Endothelial cell of umbilical vein (primary cell): Measurements from ENCODE around the gene CETN3.

Experiments
- EZH2 ChIP-seq: IDR thresholded peaks from 2 replicates; pipeline ENCODE4 v1.6.1; 2012; ENCODE audit warnings: borderline replicate concordance, low read depth, mild to moderate bottlenecking, moderate library complexity, low read length, inconsistent platforms; ENCODE audit not compliant: severe bottlenecking
- FOS ChIP-seq: IDR thresholded peaks from 2 replicates; pipeline ENCODE4 v1.6.1; 2011; ENCODE audit warnings: mild to moderate bottlenecking, low read length, moderate library complexity, borderline replicate concordance; ENCODE audit not compliant: insufficient read depth
- JUN ChIP-seq: IDR thresholded peaks from 2 replicates; pipeline ENCODE4 v1.6.1; 2011; ENCODE audit warnings: borderline replicate concordance, low read depth; ENCODE audit not compliant: insufficient read length, insufficient read depth
- MYC ChIP-seq: IDR thresholded peaks from one replicate; pipeline ENCODE4 v1.6.1; 2011; ENCODE audit warnings: mild to moderate bottlenecking, low read depth, low read length
- POLR2A ChIP-seq: IDR thresholded peaks from 2 replicates; pipeline ENCODE4 v1.6.1; 2012; ENCODE audit warnings: low read depth, mild to moderate bottlenecking, control low read depth, low read length
- POLR2AphosphoS5 ChIP-seq: IDR thresholded peaks from 2 replicates; pipeline ENCODE4 v1.6.1; 2012; ENCODE audit warnings: low read depth, mild to moderate bottlenecking, control low read depth, low read length, moderate library complexity; ENCODE audit not compliant: insufficient read depth
- TF ChIP-seq, protein P1 (sequence below): IDR thresholded peaks from 2 replicates; pipeline ENCODE4 v1.6.1; 2011; ENCODE audit not compliant: insufficient read depth, insufficient read length
- TF ChIP-seq, protein P2 (sequence below), 2 donors: IDR thresholded peaks; 1 replicate in 1 of 2; 2 replicates in 1 of 2; pipeline ENCODE4 v1.5.1; 2011; ENCODE audit warnings: low read length in 2 of 2, mild to moderate bottlenecking in 2 of 2, moderate library complexity in 2 of 2, control low read depth in 1 of 2, inconsistent platforms in 1 of 2, low read depth in 1 of 2; ENCODE audit not compliant: insufficient read depth in 1 of 2; ENCODE audit errors: extremely low read depth in 1 of 2

DNA sequence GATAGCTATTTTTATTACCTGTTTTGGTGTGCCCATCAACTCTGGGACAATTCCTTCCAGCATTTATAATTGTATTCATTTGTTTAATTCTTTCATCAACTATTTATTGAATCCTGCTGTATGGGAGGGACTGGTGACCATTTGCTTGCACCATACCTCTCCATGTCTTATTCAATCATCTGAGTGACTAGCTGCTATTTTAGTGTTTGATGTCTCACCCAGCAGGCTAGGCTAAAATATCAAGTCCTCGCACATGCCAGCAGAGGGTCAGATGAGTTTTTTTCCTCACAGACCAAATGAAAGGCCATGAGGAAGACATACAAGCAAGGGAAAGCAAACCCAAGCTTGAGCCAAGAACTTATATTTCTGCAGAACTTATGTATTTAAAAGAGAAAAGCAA, 63.9 kb downstream of the CETN3 start:
- TF ChIP-seq POLR2A (no peak), POLR2AphosphoS5 (no peak), EZH2 (no peak), JUN (no peak), FOS (no peak), MYC (no peak)
- TF ChIP-seq, protein P1, sequence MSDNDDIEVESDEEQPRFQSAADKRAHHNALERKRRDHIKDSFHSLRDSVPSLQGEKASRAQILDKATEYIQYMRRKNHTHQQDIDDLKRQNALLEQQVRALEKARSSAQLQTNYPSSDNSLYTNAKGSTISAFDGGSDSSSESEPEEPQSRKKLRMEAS, result no peak
- TF ChIP-seq, protein P2, sequence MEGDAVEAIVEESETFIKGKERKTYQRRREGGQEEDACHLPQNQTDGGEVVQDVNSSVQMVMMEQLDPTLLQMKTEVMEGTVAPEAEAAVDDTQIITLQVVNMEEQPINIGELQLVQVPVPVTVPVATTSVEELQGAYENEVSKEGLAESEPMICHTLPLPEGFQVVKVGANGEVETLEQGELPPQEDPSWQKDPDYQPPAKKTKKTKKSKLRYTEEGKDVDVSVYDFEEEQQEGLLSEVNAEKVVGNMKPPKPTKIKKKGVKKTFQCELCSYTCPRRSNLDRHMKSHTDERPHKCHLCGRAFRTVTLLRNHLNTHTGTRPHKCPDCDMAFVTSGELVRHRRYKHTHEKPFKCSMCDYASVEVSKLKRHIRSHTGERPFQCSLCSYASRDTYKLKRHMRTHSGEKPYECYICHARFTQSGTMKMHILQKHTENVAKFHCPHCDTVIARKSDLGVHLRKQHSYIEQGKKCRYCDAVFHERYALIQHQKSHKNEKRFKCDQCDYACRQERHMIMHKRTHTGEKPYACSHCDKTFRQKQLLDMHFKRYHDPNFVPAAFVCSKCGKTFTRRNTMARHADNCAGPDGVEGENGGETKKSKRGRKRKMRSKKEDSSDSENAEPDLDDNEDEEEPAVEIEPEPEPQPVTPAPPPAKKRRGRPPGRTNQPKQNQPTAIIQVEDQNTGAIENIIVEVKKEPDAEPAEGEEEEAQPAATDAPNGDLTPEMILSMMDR (IDR thresholded peaks at IDR 0.05; ENCODE audit: extremely low read depth in 1 of 2, insufficient read depth in 1 of 2, low read depth in 1 of 2, low read length in 2 of 2), result no peak
